Measurements from ENCODE around the gene TSR3.

DNA sequence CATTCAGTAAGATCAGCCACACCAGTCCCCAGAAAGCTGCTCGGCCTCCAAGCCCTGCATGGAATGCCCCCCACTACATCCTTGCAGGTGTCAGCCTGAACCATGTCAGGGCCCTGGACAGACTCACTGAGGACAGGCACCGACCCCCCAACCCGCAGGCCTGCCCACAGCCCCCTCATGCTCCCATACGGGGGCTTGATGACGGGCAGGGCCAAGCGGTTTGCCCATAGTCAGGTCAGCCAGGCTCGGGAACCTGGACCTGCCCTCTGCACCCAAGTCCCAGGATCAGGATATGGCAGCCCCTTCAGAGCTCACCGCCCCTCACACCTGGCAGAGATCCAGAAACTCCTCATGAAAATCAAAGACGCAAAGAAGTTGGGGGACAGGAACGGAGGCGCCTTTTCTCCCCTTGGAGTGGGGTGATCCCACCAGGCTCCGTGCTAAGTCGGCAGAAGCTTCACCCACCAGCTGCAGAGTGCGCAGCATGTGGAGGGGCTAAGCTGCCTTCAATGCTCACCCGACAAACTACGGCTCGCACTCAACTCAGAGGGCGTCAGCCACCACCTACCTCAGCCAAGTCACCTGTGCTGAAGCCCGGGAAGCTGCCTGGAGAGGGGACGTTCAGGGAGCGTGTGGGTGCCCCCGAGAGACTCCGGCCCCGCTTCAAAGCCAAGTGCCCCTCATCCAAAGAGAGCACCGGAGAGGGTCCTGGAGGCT lies 26.6 kb upstream of the TSR3 start:
- TF ChIP-seq POLR2A (IDR thresholded peaks at IDR 0.05): no peak
- TF ChIP-seq, protein P1, sequence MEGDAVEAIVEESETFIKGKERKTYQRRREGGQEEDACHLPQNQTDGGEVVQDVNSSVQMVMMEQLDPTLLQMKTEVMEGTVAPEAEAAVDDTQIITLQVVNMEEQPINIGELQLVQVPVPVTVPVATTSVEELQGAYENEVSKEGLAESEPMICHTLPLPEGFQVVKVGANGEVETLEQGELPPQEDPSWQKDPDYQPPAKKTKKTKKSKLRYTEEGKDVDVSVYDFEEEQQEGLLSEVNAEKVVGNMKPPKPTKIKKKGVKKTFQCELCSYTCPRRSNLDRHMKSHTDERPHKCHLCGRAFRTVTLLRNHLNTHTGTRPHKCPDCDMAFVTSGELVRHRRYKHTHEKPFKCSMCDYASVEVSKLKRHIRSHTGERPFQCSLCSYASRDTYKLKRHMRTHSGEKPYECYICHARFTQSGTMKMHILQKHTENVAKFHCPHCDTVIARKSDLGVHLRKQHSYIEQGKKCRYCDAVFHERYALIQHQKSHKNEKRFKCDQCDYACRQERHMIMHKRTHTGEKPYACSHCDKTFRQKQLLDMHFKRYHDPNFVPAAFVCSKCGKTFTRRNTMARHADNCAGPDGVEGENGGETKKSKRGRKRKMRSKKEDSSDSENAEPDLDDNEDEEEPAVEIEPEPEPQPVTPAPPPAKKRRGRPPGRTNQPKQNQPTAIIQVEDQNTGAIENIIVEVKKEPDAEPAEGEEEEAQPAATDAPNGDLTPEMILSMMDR (IDR thresholded peaks at IDR 0.05): no peak
